Measurements from ENCODE around the gene NFS1. TPM values are rescaled to one million over a fixed set of nuclear protein-coding genes. Genes with fewer than 3 reads are reported as not detected.
A peak's percentile ranks its signal among the peaks of the same experiment; 100 is the strongest.

NFS1 gene
- total RNA-seq, 1 donor from 2014 or later, result 26.0 TPM

DNA sequence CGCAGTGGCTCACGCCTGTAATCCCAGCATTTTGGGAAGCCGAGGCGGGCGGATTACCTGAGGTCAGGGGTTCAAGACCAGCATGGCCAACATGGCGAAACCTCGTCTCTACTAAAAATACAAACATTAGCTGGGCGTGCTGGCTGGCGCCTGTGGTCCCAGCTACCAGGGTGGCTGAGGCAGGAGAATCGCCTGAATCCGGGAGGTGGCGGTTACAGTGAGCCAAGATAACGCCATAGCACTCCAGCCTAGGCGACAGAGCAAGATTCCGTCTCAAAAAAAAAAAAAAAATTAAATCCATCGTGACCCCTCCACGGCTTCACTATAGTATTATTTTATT is 33.2 kb downstream of the NFS1 start:
- H3K4me3 Mint-ChIP-seq (ENCODE audit: unreplicated experiment), result no peak overlapping the region
- H3K4me1 Mint-ChIP-seq (ENCODE audit: unreplicated experiment), result peaks cover 34% of the 10 kb centered on the region
- H3K27ac Mint-ChIP-seq (ENCODE audit: unreplicated experiment), result peak overlapping the region; percentile 27
- no peaks in the 10 kb centered on the region for H3K9me3 Mint-ChIP-seq (ENCODE audit: unreplicated experiment)
- H3K36me3 Mint-ChIP-seq (ENCODE audit: unreplicated experiment), result peaks cover 27% of the 10 kb centered on the region
- TF ChIP-seq CTCF (IDR thresholded peaks at IDR 0.05), result no peak
- H3K27me3 Mint-ChIP-seq (ENCODE audit: unreplicated experiment), result no peaks in the 10 kb centered on the region
- DNase-seq (ENCODE audit: extremely low spot score, unreplicated experiment), result peak; percentile 53

DNA sequence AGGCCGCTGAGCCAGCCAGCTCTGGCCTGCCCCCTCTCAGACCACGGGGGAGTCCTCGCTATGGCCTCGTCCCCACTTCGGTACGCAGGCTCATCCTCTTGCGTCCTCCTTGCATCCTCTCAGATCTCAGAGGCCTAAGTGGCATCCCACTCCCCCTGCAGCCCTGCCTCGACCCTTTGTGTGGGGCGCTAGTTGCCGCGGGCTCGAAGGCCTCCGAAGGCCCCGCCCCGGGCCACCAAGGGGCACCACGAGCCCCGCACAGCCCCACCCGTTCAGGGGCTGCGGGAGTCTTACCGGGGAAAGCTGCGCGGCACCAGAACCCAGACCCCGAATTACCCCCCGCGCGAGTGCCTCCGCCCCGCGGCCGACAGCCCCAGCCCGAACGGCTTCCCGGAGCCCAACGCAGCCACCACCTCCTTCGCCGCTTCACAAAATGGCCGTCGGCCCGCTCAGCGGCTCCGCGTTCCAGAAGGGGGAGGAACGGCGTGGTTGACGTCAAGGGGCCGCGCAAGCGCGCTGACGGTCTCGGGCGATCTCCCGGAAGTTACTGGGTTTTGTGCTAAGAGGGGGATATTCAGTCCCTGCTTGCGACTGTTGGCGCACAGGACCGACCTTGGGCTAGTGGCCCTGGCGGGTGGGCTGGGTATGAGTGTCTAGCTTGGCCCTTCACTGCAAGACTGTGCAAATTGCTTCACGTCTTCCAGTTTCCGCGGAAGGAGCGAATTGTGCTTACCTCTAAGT is 34.5 kb downstream of the NFS1 start, which contains the start of the genes CPNE1 and RBM12:
CPNE1 (minus strand) TSS at position 435 of the 741 bp plus-strand sequence. CDS start 31,977 bp downstream, outside the sequence.
RBM12 (minus strand) TSS at position 435 of the 741 bp plus-strand sequence. CDS start 9,578 bp downstream, outside the sequence.
- Mint-ChIP-seq H3K27me3 (ENCODE audit: unreplicated experiment) (no peaks in the 10 kb centered on the region), H3K9me3 (ENCODE audit: unreplicated experiment) (no peaks in the 10 kb centered on the region), H3K27ac (ENCODE audit: unreplicated experiment) (peak within 1 kb of the TSS; percentile 99), H3K4me3 (ENCODE audit: unreplicated experiment) (peak within 1 kb of the TSS; percentile 92), H3K36me3 (ENCODE audit: unreplicated experiment) (peaks cover 15% of the 10 kb centered on the region), H3K4me1 (ENCODE audit: unreplicated experiment) (peaks cover 46% of the 10 kb centered on the region)
- peak; percentile 11 for TF ChIP-seq CTCF (IDR thresholded peaks at IDR 0.05)
- DNase-seq (ENCODE audit: extremely low spot score, unreplicated experiment), result peak; percentile 97

DNA sequence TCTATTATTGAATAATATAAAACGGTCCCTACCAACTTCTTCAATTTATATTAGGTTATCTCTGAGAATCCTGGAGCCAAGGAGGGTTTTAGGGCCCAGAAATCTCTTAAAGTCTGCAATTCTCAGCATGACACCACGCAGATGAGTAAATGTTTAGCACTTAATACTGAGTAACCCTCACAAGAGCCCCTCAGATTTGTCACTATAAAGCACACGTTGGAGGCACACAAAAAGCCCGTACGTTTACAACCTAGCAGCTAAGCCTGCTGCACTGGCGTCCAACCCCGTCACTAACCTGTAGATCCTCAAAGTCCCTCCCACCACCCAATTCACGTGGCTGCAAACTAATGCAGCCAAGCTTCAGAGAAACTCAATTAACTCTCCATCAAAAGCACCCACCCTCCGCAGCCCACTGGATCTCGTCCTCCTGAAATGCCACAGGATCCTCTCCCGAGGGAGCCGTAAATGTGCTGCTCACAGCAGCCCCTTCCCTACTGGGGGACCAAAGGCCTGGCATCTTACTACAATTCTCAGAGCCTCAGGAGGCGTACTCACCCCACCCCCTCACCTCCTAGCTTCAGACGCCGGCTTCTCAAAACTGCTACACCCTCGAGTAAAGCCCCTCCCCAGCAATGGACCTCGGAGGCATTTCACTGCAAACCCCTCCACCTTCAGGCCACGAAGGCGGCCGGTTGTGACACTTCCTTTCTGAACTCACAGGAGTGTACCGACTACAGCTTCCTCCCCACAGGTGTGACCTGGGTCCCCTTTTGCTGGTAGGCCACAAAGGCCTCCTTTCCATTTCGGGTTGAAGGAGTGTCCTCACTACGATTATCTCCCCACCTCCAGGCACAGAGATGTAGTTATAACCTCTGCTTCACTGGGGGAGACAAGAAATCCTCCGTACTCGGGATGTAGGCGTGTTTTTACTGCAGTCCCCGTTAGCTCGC is 35.4 kb downstream of the NFS1 start:
- no peaks in the 10 kb centered on the region for H3K9me3 Mint-ChIP-seq (ENCODE audit: unreplicated experiment)
- DNase-seq (ENCODE audit: extremely low spot score, unreplicated experiment), result peak; percentile 63
- peaks cover 8% of the 10 kb centered on the region for H3K36me3 Mint-ChIP-seq (ENCODE audit: unreplicated experiment)
- peak overlapping the region; percentile 92 for H3K4me3 Mint-ChIP-seq (ENCODE audit: unreplicated experiment)
- no peaks in the 10 kb centered on the region for H3K27me3 Mint-ChIP-seq (ENCODE audit: unreplicated experiment)
- no peak for TF ChIP-seq CTCF (IDR thresholded peaks at IDR 0.05)
- peak overlapping the region; percentile 99 for H3K27ac Mint-ChIP-seq (ENCODE audit: unreplicated experiment)
- H3K4me1 Mint-ChIP-seq (ENCODE audit: unreplicated experiment), result peaks cover 53% of the 10 kb centered on the region

DNA sequence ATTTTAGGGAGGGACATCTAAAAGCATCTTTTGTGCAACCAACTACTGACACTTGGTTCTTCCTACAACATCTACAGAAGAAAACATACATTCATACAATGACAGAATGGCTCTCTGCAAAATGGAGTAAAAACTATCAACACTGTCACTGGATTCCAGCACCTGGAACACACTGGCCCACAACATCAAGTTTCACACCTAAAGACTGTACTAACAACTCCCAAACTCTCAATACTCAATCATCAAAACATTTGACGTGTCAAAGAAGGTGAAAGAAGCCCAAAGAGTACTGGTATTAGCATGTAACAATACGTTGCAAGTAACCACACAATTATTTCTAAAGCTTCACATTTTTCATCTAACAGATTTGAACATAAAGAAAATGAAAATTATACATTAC is 36.6 kb downstream of the NFS1 start:
- Mint-ChIP-seq H3K4me1 (ENCODE audit: unreplicated experiment) (peaks cover 58% of the 10 kb centered on the region), H3K4me3 (ENCODE audit: unreplicated experiment) (peak overlapping the region; percentile 92), H3K9me3 (ENCODE audit: unreplicated experiment) (no peaks in the 10 kb centered on the region), H3K36me3 (ENCODE audit: unreplicated experiment) (no peaks in the 10 kb centered on the region), H3K27me3 (ENCODE audit: unreplicated experiment) (no peaks in the 10 kb centered on the region), H3K27ac (ENCODE audit: unreplicated experiment) (peak overlapping the region; percentile 99)
- no peak for TF ChIP-seq CTCF (IDR thresholded peaks at IDR 0.05)
- DNase-seq (ENCODE audit: extremely low spot score, unreplicated experiment), result no peak

DNA sequence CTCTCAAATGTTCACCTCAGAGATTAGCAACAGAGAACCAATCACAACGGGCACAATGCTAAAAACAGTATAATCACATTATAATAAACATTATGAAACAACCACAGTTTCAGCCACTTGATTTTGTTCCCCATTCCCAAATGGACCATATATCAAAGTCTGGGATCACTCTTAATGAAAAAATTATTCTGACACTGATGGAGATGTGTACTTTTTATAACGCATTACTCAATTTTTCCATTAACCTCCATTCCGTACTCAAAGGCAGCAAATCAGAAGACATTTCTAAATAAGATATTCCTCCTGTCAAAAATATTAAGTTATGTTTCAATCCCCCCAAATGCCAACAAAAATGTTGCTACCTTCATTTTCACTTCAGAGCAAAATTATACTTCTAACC is 37.2 kb downstream of the NFS1 start:
- H3K27ac Mint-ChIP-seq (ENCODE audit: unreplicated experiment), result peak overlapping the region; percentile 99
- peak overlapping the region; percentile 92 for H3K4me3 Mint-ChIP-seq (ENCODE audit: unreplicated experiment)
- no peaks in the 10 kb centered on the region for H3K27me3 Mint-ChIP-seq (ENCODE audit: unreplicated experiment)
- no peak for DNase-seq (ENCODE audit: extremely low spot score, unreplicated experiment)
- TF ChIP-seq CTCF (IDR thresholded peaks at IDR 0.05), result no peak
- no peaks in the 10 kb centered on the region for H3K9me3 Mint-ChIP-seq (ENCODE audit: unreplicated experiment)
- H3K4me1 Mint-ChIP-seq (ENCODE audit: unreplicated experiment), result peaks cover 63% of the 10 kb centered on the region
- H3K36me3 Mint-ChIP-seq (ENCODE audit: unreplicated experiment), result peaks cover 1% of the 10 kb centered on the region

Data from osteocyte (in vitro differentiated cells).